ENCODE results near the gene LRP1-AS. TPM values are rescaled to one million over a fixed set of nuclear protein-coding genes. Genes with fewer than 3 reads are reported as not detected.

Gene LRP1-AS
- total and polyA plus RNA-seq, 10 of the 15 experiments (the other 5 are each of a cell fraction or from before 2014, with no cell fraction given), result not detected

- no peak for FAIRE-seq
- Histone ChIP-seq H3K9ac (ENCODE audit: control insufficient read depth, insufficient read depth, low read length) (no peak overlapping the region; the same call in 1 of the 2 replicates), H3K27ac (ENCODE audit: control insufficient read depth, insufficient read depth) (no peak overlapping the region), H3K79me2 (ENCODE audit: control insufficient read depth, insufficient read depth, low read length) (no peaks in the 10 kb centered on the region), H3K4me1 (ENCODE audit: control insufficient read depth, insufficient read depth, low read length) (peaks cover 9% of the 10 kb centered on the region; the same call in 1 of the 2 replicates), H3K9me3 (replicated peaks; ENCODE audit: control insufficient read depth, insufficient read depth, low read length) (peaks cover 7% of the 10 kb centered on the region), H3K4me3 (peak overlapping the region; percentile 83), H2AFZ (ENCODE audit: control insufficient read depth, low read depth, low read length) (peak overlapping the region; percentile 84; the same call in 1 of the 2 replicates), H4K20me1 (ENCODE audit: control insufficient read depth, insufficient read depth) (no peaks in the 10 kb centered on the region), H3K4me2 (ENCODE audit: control insufficient read depth, insufficient read depth) (peak overlapping the region; percentile 98), H3K36me3 (ENCODE audit: control insufficient read depth in 2 of 2, insufficient read depth in 2 of 2, low read length in 1 of 2) (no peaks in the 10 kb centered on the region), H3K27me3 (replicated peaks in 1 of 2; ENCODE audit: control insufficient read depth in 2 of 2, insufficient read depth in 2 of 2, low read length in 1 of 2) (peaks cover 2 to 5% of the 10 kb centered on the region in 2 experiments)
- no TSS peak for BruUV-seq (replicated peaks)
- POLR2A ChIA-PET, result interaction anchor here (1.4 kb wide), 1 partner anchor 58 kb away, joined by 3 read pairs; no protein-coding TSS in a partner anchor
- RAD21 ChIA-PET (ENCODE audit: unreplicated experiment), result interaction anchor here (0.6 to 1.5 kb wide), 4 partner anchors 15 to 102 kb away, joined by 3 to 13 read pairs (median 4); partner anchors contain the start of genes SHMT2 and STAT6
- DNase-seq (ENCODE audit: low read depth, low spot score), result no peak
- CTCF ChIA-PET, result interaction anchor here (1.1 to 9.3 kb wide), 7 partner anchors 10 to 115 kb away, joined by 3 to 159 read pairs (median 6); partner anchors contain the start of gene STAT6
- in situ Hi-C loops (cut with MboI), result no loop called here
- SMC1A ChIA-PET (ENCODE audit: uncharacterized antibody, unreplicated experiment), result interaction anchor here (1.3 to 5.2 kb wide), 2 partner anchors 16 to 55 kb away, joined by 3 to 36 read pairs; partner anchors contain the start of gene STAT6
- peak; percentile 6; the same call in 1 of the 2 replicates for TF ChIP-seq ZNF384 (IDR thresholded peaks at IDR 0.05; ENCODE audit: borderline replicate concordance, low read depth, low read length)
- peak in 1 of 2 experiments; percentile 62; a peak in 1 of 4 replicates for TF ChIP-seq BHLHE40 (IDR thresholded peaks at IDR 0.05; ENCODE audit: borderline replicate concordance in 1 of 2, low read depth in 2 of 2, low read length in 1 of 2)
- no peak for TF ChIP-seq ZNF24 (IDR thresholded peaks at IDR 0.05)
- TF ChIP-seq RAD21 (IDR thresholded peaks at IDR 0.05; ENCODE audit: insufficient read depth, low read depth, low read length), result peak; percentile 18; the same call in 1 of the 2 replicates
- TF ChIP-seq POLR2A (IDR thresholded peaks at IDR 0.05; ENCODE audit: low read depth, low read length), result peak; percentile 31; the same call in 1 of the 2 replicates
- TF ChIP-seq IKZF1 (conservative IDR thresholded peaks at IDR 0.05), result no peak
- peak; percentile 12 to 35 (median 32); a peak in 3 of 6 replicates for TF ChIP-seq CTCF (IDR thresholded peaks at IDR 0.05 in 2 of 3, conservative IDR thresholded peaks at IDR 0.05 in 1 of 3; ENCODE audit: control insufficient read depth in 2 of 3, extremely low read depth in 1 of 3, insufficient read depth in 1 of 3, low read depth in 3 of 3, low read length in 3 of 3)
- WGBS (ENCODE audit: insufficient coverage, insufficient replicate concordance, low lambda C conversion rate, missing lambda C conversion rate), result 14% methylated on average over 26 of the region's 26 CpGs
- intact Hi-C loops (cut with micrococcal nuclease; ENCODE audit: unreplicated experiment), result no loop called here
- peak; percentile 64 for ATAC-seq
These were observed 20.2 kb downstream of the LRP1-AS start for GRCh38 chr12:57127101-57127725.

Measured in GM12878 (cell line).